GM12801 (cell line): ENCODE results near the gene EIF4G3.

Experiments
- TF ChIP-seq, protein P1 (sequence below): IDR thresholded peaks from one replicate; pipeline ENCODE4 v1.5.1; 2011; ENCODE audit warnings: control low read depth; ENCODE audit not compliant: insufficient read length; ENCODE audit errors: extremely low read depth

EIF4G3 gene

GRCh38 chr1:20956272-20956671, 220.4 kb downstream of the EIF4G3 start:
- TF ChIP-seq, protein P1, sequence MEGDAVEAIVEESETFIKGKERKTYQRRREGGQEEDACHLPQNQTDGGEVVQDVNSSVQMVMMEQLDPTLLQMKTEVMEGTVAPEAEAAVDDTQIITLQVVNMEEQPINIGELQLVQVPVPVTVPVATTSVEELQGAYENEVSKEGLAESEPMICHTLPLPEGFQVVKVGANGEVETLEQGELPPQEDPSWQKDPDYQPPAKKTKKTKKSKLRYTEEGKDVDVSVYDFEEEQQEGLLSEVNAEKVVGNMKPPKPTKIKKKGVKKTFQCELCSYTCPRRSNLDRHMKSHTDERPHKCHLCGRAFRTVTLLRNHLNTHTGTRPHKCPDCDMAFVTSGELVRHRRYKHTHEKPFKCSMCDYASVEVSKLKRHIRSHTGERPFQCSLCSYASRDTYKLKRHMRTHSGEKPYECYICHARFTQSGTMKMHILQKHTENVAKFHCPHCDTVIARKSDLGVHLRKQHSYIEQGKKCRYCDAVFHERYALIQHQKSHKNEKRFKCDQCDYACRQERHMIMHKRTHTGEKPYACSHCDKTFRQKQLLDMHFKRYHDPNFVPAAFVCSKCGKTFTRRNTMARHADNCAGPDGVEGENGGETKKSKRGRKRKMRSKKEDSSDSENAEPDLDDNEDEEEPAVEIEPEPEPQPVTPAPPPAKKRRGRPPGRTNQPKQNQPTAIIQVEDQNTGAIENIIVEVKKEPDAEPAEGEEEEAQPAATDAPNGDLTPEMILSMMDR, result no peak

DNA sequence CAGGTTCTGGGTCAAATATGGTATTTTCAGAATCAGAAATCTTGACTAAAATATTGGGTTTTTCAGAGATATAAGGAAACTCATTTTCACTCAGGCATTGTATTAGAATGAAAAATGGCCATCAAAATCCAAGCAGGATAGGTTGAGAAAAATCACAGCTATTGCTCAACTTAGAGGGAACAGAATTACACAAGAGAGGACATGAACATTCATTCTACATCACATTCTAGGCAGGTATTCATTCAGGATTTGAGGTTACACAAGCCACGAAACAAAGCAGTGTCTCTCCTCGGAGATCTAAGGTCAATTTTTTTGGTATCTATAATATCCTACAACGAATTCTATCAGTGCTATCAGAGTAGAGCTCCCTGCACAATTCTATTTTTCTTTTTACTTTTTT, 226.0 kb downstream of the EIF4G3 start:
- TF ChIP-seq, protein P1, result no peak

GRCh38 chr1:20949871-20950590, 226.7 kb downstream of the EIF4G3 start:
- TF ChIP-seq, protein P1, result no peak

DNA sequence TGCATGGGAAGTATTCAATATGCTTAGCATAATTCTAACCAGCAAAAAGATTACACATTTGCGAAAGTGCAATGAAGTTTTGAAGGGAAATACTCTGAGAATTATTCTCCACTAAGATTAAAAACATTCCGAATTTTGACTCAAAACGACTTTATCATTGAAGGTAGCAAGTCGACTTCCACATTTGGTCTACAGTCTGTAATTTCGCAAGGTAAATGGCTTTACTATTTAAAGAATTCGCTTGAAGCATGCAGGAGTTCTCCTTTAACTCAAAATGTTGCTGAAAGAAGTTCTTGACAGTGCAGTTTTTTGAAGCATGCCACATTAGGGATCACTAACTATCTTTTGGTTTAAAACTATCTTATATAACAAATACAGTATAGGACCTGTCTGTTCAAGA, 228.6 kb downstream of the EIF4G3 start:
- TF ChIP-seq, protein P1, result no peak

- TF ChIP-seq, protein P1, result no peak
Measured at GRCh38 chr1:20947409-20947808, 229.3 kb downstream of the EIF4G3 start.

GRCh38 chr1:20936621-20937020, 240.1 kb downstream of the EIF4G3 start:
- TF ChIP-seq, protein P1, result no peak

- TF ChIP-seq, protein P1, result no peak
Measured at GRCh38 chr1:20936216-20936615, 240.5 kb downstream of the EIF4G3 start.

- TF ChIP-seq, protein P1, result no peak
Measured at GRCh38 chr1:20935717-20936116, 241.0 kb downstream of the EIF4G3 start.
